ENCODE measurements around the gene CLEC2B.

Gene CLEC2B

DNA sequence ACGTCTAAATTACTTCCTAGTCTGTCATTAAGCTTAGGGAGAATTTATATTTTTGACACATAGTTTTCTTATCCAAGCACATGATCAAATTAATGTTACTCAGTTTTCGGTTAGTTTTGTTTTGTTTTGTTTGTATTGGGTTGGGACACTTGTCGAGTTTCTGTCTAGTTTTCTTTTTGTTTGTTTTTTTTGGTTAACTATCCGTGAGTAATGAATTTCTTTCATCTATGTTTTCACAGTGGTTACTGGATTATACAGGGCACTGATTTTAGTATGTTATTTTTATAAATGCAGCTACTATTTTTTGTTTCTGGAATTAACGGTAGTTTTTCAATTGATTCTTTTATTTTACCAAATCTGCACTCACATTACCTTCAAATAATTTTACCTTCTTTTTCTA lies 39.2 kb downstream of the CLEC2B start:
- Histone ChIP-seq H3K4me3 (ENCODE audit: low read length) (no peak overlapping the region), H3K27me3 (replicated peaks; ENCODE audit: control insufficient read depth, insufficient read depth, low read length) (no peaks in the 10 kb centered on the region)

DNA sequence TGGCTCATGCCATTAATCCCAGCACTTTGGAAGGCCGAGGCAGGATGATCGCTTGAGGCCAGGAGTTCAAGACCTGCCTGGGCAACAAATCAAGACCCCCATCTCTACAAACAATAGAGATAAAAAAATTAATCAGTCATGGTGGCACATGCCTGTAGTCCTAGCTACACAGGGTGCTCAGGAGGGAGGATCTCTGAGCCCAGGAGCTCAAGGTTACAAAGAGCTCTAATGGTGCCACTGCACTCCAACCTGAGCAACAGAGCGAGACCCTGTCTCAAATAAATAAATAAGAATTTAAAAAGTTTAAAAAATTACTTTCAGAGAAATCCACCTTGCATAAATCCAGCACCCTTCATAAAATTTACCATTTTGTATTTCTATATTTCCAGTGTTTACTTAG lies 39.7 kb downstream of the CLEC2B start:
- Histone ChIP-seq H3K4me3 (ENCODE audit: low read length) (no peak overlapping the region), H3K9me3 (ENCODE audit: control insufficient read depth, low read length) (no peaks in the 10 kb centered on the region), H3K4me1 (ENCODE audit: control insufficient read depth, insufficient read depth, low read length) (no peaks in the 10 kb centered on the region), H3K36me3 (ENCODE audit: control insufficient read depth, insufficient read depth, low read length, severe bottlenecking) (no peaks in the 10 kb centered on the region), H3K27me3 (replicated peaks; ENCODE audit: control insufficient read depth, insufficient read depth, low read length) (no peaks in the 10 kb centered on the region), H3K9ac (ENCODE audit: low read length) (no peak overlapping the region)
- DNase-seq (ENCODE audit: low read depth): no peak

More for the DNA sequence above, 39.2 kb downstream of the CLEC2B start:
- Histone ChIP-seq H3K9ac (ENCODE audit: low read length) (no peak overlapping the region), H3K9me3 (ENCODE audit: control insufficient read depth, low read length) (no peaks in the 10 kb centered on the region), H3K4me1 (ENCODE audit: control insufficient read depth, insufficient read depth, low read length) (no peaks in the 10 kb centered on the region), H3K36me3 (ENCODE audit: control insufficient read depth, insufficient read depth, low read length, severe bottlenecking) (no peaks in the 10 kb centered on the region)
- DNase-seq (ENCODE audit: low read depth): no peak

DNA sequence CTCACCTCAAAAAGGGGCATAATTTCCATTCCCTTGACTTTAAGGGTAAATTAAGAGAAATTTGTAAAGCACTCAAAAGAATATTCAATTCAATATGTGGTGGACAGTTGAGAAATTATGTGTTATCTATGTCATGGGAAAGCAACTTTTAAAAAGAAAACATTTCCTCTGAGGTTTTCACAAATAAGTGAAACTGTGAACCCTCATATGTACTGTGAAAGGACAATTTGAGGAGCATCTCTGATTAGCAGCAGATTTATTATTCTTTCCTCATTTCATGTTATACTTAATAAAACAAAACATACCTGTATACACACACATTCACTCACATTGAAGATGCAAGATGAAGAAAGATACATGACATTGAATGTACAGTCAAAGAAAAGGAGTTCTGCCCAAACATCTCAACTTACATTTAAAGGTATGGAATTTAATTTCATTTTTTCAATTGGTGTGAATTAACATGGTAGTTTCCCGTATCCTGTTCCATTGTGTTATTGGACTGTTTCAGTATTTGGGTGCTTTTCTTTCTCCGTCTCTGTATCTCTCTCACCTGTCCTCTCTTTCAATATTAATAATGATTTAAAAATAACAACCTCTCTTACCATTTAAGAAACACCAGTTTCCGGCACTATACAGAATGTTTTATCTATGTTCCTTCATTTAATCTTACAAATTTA lies 41.8 kb downstream of the CLEC2B start, which contains the start of gene KLRF1:
Gene KLRF1, plus strand, starts transcription at position 273 of the 680 bp plus-strand sequence. Its CDS starts 64 bp downstream, at position 337.
- no peak for DNase-seq (ENCODE audit: low read depth)
- no peaks in the 10 kb centered on the region for H3K36me3 ChIP-seq (ENCODE audit: control insufficient read depth, insufficient read depth, low read length, severe bottlenecking)
- H3K27me3 ChIP-seq (replicated peaks; ENCODE audit: control insufficient read depth, insufficient read depth, low read length): no peaks in the 10 kb centered on the region
- H3K4me3 ChIP-seq (ENCODE audit: low read length): no peak within 1 kb of the TSS
- no peaks in the 10 kb centered on the region for H3K4me1 ChIP-seq (ENCODE audit: control insufficient read depth, insufficient read depth, low read length)
- no peaks in the 10 kb centered on the region for H3K9me3 ChIP-seq (ENCODE audit: control insufficient read depth, low read length)
- no peak within 1 kb of the TSS for H3K9ac ChIP-seq (ENCODE audit: low read length)

DNA sequence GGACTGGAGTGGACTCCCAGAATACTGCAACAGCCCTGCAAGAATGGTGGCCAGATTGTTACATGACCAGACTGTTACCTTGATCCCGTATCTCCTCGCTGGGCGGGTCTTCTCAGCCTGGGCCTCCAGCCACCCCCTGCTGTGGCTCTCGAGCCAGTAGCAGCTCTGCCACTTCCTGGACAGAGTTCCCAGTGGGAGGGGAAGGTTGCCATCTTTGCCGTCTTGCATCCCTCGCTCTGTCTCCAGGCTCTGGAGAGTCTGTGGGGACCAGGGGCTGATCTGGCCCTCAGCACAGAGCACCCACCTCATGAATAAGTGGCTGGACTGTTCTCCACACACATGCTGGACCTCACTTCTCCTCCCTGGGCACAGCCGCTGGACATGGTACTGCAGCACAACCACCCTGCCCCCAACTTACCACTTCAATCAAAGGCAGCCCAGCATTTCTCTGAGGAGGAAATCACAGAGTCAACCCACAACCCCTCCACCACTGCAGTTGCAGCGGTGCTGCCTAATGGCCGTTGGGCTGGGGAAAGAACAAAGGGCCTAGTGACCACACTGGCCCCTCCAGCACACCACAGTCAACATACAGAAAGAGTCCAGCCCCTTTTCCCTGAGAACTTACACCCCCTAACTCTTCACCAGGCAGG lies 48.7 kb downstream of the CLEC2B start:
- DNase-seq (ENCODE audit: low read depth): no peak
- H3K4me3 ChIP-seq (ENCODE audit: low read length): no peak overlapping the region
- no peaks in the 10 kb centered on the region for H3K4me1 ChIP-seq (ENCODE audit: control insufficient read depth, insufficient read depth, low read length)
- no peak overlapping the region for H3K9ac ChIP-seq (ENCODE audit: low read length)
- H3K36me3 ChIP-seq (ENCODE audit: control insufficient read depth, insufficient read depth, low read length, severe bottlenecking): no peaks in the 10 kb centered on the region
- no peaks in the 10 kb centered on the region for H3K9me3 ChIP-seq (ENCODE audit: control insufficient read depth, low read length)
- H3K27me3 ChIP-seq (replicated peaks; ENCODE audit: control insufficient read depth, insufficient read depth, low read length): peaks cover 24% of the 10 kb centered on the region

DNA sequence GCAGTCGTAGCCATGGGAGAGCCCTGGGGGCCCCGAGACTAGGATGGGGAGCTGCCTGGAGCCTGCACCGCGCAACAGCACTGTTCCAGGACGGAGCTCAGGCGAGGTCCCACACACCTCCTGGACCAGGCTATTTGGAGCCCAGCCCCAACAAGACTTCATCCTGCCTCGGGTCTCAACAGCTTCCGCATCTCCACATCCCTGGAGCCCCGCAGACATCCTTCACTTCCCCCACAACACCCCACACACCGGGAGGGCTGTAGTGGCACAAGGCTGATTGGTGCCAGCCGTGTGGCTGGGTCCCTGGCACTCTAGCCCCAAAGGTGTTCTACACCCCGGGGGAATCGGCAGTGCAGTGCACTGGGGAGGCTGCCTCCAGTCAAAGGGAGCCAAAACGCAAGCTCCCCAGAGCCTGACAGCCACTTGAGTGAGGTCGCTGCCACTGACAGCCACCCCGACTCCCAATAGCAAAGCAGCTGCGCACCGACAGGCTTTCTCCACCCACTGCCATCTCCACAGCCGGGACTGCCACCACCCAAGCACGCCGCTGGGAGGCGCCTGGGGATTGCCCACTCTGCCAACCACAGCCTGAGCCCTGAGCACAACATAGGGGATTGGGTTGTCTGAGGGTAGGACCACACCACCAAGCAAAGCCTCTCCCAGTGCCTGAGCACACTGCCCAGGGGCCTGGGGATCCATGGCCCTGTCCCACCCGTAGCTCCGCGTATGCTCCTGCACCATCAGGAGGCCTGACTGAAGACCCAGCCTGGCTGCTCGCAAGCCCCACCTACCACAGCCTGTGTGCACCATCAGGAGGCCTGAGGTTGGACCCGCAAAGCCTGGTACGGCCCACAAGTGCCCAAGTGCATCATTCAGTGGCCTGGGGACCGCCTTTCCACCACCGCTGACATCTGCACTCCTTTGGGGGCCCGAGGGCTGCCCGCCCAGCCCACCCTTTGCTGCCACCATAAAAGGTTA lies 55.0 kb downstream of the CLEC2B start:
- peak overlapping the region; percentile 75 for H3K4me3 ChIP-seq (ENCODE audit: low read length)

DNA sequence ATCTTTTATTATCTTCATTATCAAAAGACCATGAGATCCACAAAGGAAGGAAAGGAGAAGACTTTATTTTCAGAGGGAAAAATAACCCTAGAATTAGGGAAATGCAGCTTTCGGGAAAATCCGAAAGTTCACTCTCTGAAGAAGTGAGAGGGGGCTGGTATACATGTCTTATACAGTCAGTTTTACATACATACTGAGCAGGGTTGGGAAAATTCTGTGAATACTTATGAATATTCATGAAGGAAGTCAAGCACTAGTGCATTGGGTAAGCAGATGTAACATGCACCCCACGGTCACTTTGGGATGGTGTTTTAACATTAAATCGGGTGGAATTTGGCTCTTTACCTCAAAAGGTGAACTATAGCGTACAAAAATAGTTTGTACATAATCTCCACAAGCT lies 57.5 kb downstream of the CLEC2B start:
- no peak for DNase-seq (ENCODE audit: low read depth)
- Histone ChIP-seq H3K4me3 (ENCODE audit: low read length) (no peak overlapping the region), H3K9me3 (ENCODE audit: control insufficient read depth, low read length) (no peaks in the 10 kb centered on the region), H3K4me1 (ENCODE audit: control insufficient read depth, insufficient read depth, low read length) (peaks cover 4% of the 10 kb centered on the region), H3K27me3 (replicated peaks; ENCODE audit: control insufficient read depth, insufficient read depth, low read length) (no peaks in the 10 kb centered on the region), H3K36me3 (ENCODE audit: control insufficient read depth, insufficient read depth, low read length, severe bottlenecking) (no peaks in the 10 kb centered on the region), H3K9ac (ENCODE audit: low read length) (no peak overlapping the region)

More for the DNA sequence above, 55.0 kb downstream of the CLEC2B start:
- DNase-seq (ENCODE audit: low read depth): peak; percentile 30
- peaks cover 4% of the 10 kb centered on the region for H3K4me1 ChIP-seq (ENCODE audit: control insufficient read depth, insufficient read depth, low read length)
- peak overlapping the region; percentile 29 for H3K9ac ChIP-seq (ENCODE audit: low read length)
- H3K27me3 ChIP-seq (replicated peaks; ENCODE audit: control insufficient read depth, insufficient read depth, low read length): peaks cover 6% of the 10 kb centered on the region
- H3K9me3 ChIP-seq (ENCODE audit: control insufficient read depth, low read length): no peaks in the 10 kb centered on the region
- H3K36me3 ChIP-seq (ENCODE audit: control insufficient read depth, insufficient read depth, low read length, severe bottlenecking): no peaks in the 10 kb centered on the region

DNA sequence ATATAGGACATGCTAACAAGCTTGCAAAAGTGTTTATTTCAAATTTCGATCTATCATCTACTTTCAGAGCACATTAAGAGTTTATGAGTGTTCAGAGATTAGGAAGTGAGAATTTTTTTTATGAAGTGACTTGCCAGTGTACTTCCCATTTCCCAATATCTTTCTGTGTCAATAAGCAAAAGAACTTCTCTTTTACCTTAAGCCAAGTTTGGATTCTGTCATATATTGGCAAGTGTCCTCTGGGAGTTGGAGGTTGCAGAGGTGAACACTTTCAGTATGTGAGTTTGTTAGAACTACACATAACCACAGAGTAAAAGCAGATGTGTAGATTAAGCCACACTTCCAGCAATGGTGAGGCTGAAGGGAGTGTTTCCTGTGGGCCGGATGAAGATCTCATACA lies 58.5 kb downstream of the CLEC2B start:
- H3K4me1 ChIP-seq (ENCODE audit: control insufficient read depth, insufficient read depth, low read length): peaks cover 4% of the 10 kb centered on the region
- no peaks in the 10 kb centered on the region for H3K27me3 ChIP-seq (replicated peaks; ENCODE audit: control insufficient read depth, insufficient read depth, low read length)
- no peak overlapping the region for H3K4me3 ChIP-seq (ENCODE audit: low read length)
- H3K9ac ChIP-seq (ENCODE audit: low read length): no peak overlapping the region
- DNase-seq (ENCODE audit: low read depth): no peak
- H3K36me3 ChIP-seq (ENCODE audit: control insufficient read depth, insufficient read depth, low read length, severe bottlenecking): no peaks in the 10 kb centered on the region
- H3K9me3 ChIP-seq (ENCODE audit: control insufficient read depth, low read length): no peaks in the 10 kb centered on the region

DNA sequence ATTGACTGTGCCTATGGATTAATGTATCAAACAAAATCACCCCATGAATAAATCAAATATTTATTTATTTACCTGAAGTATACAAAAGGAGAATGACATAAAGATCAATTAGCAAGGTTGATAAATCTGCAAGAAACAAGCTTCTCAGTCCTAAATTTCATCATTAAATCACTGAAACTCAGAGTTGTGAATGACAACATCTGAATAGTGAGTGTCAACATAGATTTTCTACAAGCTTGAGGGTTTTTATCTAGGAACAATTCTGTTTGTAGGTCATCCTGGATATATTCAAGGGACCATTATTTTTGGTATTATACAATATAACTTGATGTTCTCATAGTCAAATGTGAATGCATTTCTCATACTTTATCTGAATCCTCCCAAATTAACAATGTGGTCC lies 59.3 kb downstream of the CLEC2B start:
- H3K4me1 ChIP-seq (ENCODE audit: control insufficient read depth, insufficient read depth, low read length): peaks cover 4% of the 10 kb centered on the region
- no peak for DNase-seq (ENCODE audit: low read depth)
- no peaks in the 10 kb centered on the region for H3K27me3 ChIP-seq (replicated peaks; ENCODE audit: control insufficient read depth, insufficient read depth, low read length)
- no peak overlapping the region for H3K9ac ChIP-seq (ENCODE audit: low read length)
- no peak overlapping the region for H3K4me3 ChIP-seq (ENCODE audit: low read length)
- no peaks in the 10 kb centered on the region for H3K36me3 ChIP-seq (ENCODE audit: control insufficient read depth, insufficient read depth, low read length, severe bottlenecking)
- no peaks in the 10 kb centered on the region for H3K9me3 ChIP-seq (ENCODE audit: control insufficient read depth, low read length)

DNA sequence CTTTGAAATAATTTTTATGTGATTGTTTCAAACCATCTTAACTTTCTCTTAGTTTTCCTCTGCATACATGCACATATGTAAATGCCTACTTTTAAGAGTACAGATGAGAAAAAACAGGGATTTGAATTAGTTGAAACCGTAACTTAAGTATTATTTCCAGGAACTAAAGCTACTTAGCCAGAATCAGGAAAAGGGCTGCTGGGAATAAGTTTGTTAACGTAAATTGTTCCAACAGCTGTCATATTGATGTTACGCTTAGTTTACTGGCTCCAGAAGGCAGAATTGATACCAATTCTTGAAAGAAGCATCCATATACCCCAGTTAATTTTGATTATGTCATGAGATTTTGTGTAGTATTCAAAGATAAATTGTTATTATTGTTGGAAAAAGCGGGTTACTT lies 59.8 kb downstream of the CLEC2B start:
- DNase-seq (ENCODE audit: low read depth): no peak
- Histone ChIP-seq H3K9me3 (ENCODE audit: control insufficient read depth, low read length) (no peaks in the 10 kb centered on the region), H3K4me1 (ENCODE audit: control insufficient read depth, insufficient read depth, low read length) (peaks cover 4% of the 10 kb centered on the region), H3K27me3 (replicated peaks; ENCODE audit: control insufficient read depth, insufficient read depth, low read length) (no peaks in the 10 kb centered on the region), H3K4me3 (ENCODE audit: low read length) (no peak overlapping the region), H3K9ac (ENCODE audit: low read length) (no peak overlapping the region), H3K36me3 (ENCODE audit: control insufficient read depth, insufficient read depth, low read length, severe bottlenecking) (no peaks in the 10 kb centered on the region)

DNA sequence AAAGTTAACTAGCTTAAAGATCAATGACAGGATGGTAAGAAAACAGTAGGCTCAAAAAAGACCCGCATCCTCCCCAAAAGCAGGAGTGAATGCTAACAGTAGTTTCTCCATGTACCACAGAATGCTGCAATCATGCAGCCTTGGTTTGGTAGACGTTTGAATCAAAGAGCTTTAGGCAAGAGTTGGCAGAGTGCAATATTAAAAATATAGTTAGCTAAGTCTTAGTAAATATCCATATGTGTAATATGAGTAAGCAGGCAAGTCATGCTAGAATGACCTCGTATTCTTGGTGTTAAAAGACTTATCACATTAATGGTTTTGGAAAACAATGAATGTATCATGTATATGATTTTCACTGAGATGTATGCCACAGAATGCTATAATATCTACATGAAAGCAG lies 60.6 kb downstream of the CLEC2B start:
- H3K9me3 ChIP-seq (ENCODE audit: control insufficient read depth, low read length): no peaks in the 10 kb centered on the region
- peaks cover 4% of the 10 kb centered on the region for H3K4me1 ChIP-seq (ENCODE audit: control insufficient read depth, insufficient read depth, low read length)
- H3K4me3 ChIP-seq (ENCODE audit: low read length): no peak overlapping the region
- no peak overlapping the region for H3K9ac ChIP-seq (ENCODE audit: low read length)
- DNase-seq (ENCODE audit: low read depth): no peak
- H3K27me3 ChIP-seq (replicated peaks; ENCODE audit: control insufficient read depth, insufficient read depth, low read length): no peaks in the 10 kb centered on the region
- H3K36me3 ChIP-seq (ENCODE audit: control insufficient read depth, insufficient read depth, low read length, severe bottlenecking): no peaks in the 10 kb centered on the region

DNA sequence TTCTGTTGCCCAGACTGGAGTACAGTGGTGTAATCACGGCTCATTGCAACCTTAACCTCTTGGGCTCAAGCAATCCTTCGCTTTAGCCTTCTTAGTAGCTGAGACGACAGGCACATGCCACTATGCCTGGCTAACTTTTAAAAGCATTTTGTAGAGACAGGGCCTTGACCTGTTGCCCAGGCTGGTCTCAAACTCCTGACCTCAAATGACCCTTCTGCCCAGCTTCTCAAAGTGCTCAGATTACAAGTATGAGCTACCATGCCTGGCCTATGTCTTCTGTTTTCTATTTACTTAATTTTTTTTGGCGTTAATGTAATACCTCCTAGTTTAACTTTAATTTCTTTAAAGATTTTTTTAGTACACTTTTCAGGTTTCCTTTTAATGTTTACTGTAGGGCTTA lies 62.4 kb downstream of the CLEC2B start:
- H3K4me1 ChIP-seq (ENCODE audit: control insufficient read depth, insufficient read depth, low read length): peaks cover 4% of the 10 kb centered on the region
- no peak overlapping the region for H3K4me3 ChIP-seq (ENCODE audit: low read length)
- no peak for DNase-seq (ENCODE audit: low read depth)
- H3K27me3 ChIP-seq (replicated peaks; ENCODE audit: control insufficient read depth, insufficient read depth, low read length): no peaks in the 10 kb centered on the region
- no peaks in the 10 kb centered on the region for H3K36me3 ChIP-seq (ENCODE audit: control insufficient read depth, insufficient read depth, low read length, severe bottlenecking)
- no peaks in the 10 kb centered on the region for H3K9me3 ChIP-seq (ENCODE audit: control insufficient read depth, low read length)
- H3K9ac ChIP-seq (ENCODE audit: low read length): no peak overlapping the region

Measured in adipocyte (in vitro differentiated cells).